Ishikawa (cell line): Measurements from ENCODE around the gene OARD1.
A peak's percentile ranks its signal among the peaks of the same experiment; 100 is the strongest.

ENCODE experiments used
- CEBPB ChIP-seq: IDR thresholded peaks from 2 replicates; pipeline ENCODE4 v1.6.1; 2012
- CREB1 ChIP-seq: IDR thresholded peaks from 2 replicates; pipeline ENCODE4 v1.6.1; 2012; ENCODE audit warnings: low read depth
- EGR1 ChIP-seq: IDR thresholded peaks from 2 replicates; pipeline ENCODE4 v1.6.1; 2012
- EP300 ChIP-seq: IDR thresholded peaks from 2 replicates; pipeline ENCODE4 v1.6.1; 2012; ENCODE audit warnings: borderline replicate concordance
- FOXM1 ChIP-seq: IDR thresholded peaks from 2 replicates; pipeline ENCODE4 v1.6.1; 2012; ENCODE audit warnings: low read depth, borderline replicate concordance
- MAX ChIP-seq: IDR thresholded peaks from 2 replicates; pipeline ENCODE4 v1.6.1; 2012
- NFIC ChIP-seq: IDR thresholded peaks from 2 replicates; pipeline ENCODE4 v1.6.1; 2012
- RAD21 ChIP-seq: IDR thresholded peaks from 2 replicates; pipeline ENCODE4 v1.6.1; 2012; ENCODE audit warnings: low read depth
- REST ChIP-seq: IDR thresholded peaks from 2 replicates; pipeline ENCODE4 v1.6.1; 2012; ENCODE audit warnings: low read depth, mild to moderate bottlenecking
- TAF1 ChIP-seq: IDR thresholded peaks from 2 replicates; pipeline ENCODE4 v1.6.1; 2012; ENCODE audit warnings: low read depth, mild to moderate bottlenecking
- TCF12 ChIP-seq: IDR thresholded peaks from 2 replicates; pipeline ENCODE4 v1.6.1; 2012; ENCODE audit warnings: low read depth
- TEAD4 ChIP-seq: IDR thresholded peaks from 2 replicates; pipeline ENCODE4 v1.6.1; 2012
- USF1 ChIP-seq: IDR thresholded peaks from 2 replicates; pipeline ENCODE4 v1.6.1; 2012
- YY1 ChIP-seq: IDR thresholded peaks from 2 replicates; pipeline ENCODE4 v1.6.1; 2012; ENCODE audit warnings: low read depth
- ZBTB7A ChIP-seq: IDR thresholded peaks from 2 replicates; pipeline ENCODE4 v1.6.1; 2012; ENCODE audit warnings: low read depth

Gene OARD1

GRCh38 chr6:41040101-41040939 lies 31.8 kb downstream of the OARD1 start:
- TF ChIP-seq EP300 (no peak), NFIC (no peak), ZBTB7A (no peak), USF1 (no peak), MAX (no peak), CREB1 (no peak), FOXM1 (no peak), TCF12 (no peak), REST (no peak), TAF1 (no peak), RAD21 (no peak), EGR1 (no peak), YY1 (no peak), TEAD4 (no peak), CEBPB (no peak)

DNA sequence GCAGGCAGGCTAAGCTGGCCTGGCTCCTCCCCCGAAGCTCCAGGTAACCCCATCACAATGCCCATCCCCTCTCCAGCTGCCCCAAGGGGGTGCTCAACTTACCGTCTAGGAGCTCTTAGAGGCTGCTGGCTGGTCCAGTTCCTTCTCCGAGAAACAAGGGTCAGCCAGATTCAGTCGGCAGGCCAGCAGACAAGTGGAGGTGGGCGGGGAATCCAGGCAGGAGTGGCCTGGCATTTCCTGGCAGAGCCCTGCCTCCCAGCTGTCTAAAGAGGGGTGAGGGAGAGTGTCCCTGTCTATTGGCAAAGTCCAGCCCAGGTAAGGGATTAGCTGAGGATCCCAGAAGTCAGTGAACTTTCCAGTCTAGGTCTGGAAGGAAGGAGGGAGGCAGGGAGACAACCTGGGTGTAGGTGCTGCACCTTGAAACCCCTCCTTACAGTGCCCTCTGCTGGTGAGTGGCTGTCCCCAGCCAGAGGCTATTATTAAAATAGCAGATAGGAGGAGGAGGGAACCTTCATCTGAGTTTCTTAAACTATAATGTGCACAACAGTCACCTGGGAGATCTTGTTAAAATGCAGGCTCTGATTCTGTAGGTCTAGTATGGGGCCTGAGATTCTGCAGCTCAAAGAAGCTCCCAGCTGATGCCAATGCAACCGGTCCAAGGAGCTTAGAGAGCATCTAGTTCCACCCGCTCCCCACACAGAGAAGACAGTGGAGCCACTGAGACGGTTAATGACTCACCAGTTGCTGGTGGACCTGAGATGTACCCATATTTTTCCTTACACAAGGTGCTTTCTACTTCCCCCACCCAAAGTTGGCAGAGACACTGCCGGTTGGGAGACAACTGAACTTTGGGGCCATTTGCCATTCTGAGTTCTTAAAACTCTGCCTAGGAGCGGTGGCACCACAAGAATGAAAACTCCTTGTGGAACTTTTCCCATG lies 32.8 kb downstream of the OARD1 start, which contains the start of gene UNC5CL:
Gene UNC5CL (minus strand): TSS at position 162 of the 939 bp plus-strand sequence. CDS start 4,147 bp downstream, outside the sequence.
- TF ChIP-seq REST (no peak), RAD21 (peak; percentile 63)

DNA sequence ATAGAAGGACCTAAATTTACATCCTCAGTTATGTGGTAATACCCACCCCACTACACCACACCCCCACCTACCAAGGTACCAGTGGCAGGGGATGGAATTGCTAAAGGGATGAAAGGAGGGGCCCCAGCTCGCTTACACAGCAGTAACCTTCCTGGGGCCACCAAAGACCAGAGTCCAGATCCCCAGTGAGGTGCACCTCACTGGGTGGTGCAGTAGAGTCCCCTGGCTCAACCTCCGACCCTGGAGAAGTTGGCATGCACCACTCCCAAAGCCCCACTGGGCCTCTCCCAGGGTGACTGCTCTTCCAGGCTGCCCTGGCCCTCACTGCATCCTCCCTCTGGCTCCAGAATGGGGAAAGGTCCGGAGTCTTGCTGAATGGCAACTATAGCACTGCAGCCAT lies 34.0 kb downstream of the OARD1 start:
- no peak for TF ChIP-seq ZBTB7A
- TF ChIP-seq FOXM1 = no peak
- TF ChIP-seq CREB1 = no peak
- TF ChIP-seq EGR1 = no peak
- TF ChIP-seq YY1 = no peak
- TF ChIP-seq USF1 = no peak

- no peak for TF ChIP-seq MAX
These were observed 34.9 kb downstream of the OARD1 start for GRCh38 chr6:41037107-41037900.

GRCh38 chr6:41036601-41037000 lies 35.6 kb downstream of the OARD1 start:
- TF ChIP-seq CEBPB (no peak), NFIC (no peak), CREB1 (no peak), ZBTB7A (no peak), FOXM1 (no peak), RAD21 (no peak)
